ENCODE measurements around the gene UNC5A. TPM values are rescaled to one million over a fixed set of nuclear protein-coding genes. Genes with fewer than 3 reads are reported as not detected.

Gene UNC5A
- total and polyA plus RNA-seq, 2 of the 8 experiments (the other 6 are each of a cell fraction or from before 2014, with no cell fraction given) = 4.0 to 7.6 TPM

GRCh38 chr5:176787676-176788075 is 22.7 kb upstream of the UNC5A start:
- Histone ChIP-seq H4K5ac (ENCODE audit: insufficient read length, low read depth, low read length) (no peak overlapping the region), H3K79me1 (ENCODE audit: low read depth, low read length) (no peaks in the 10 kb centered on the region), H3K4me2 (ENCODE audit: insufficient read depth in 1 of 2, low read depth in 2 of 2, low read length in 2 of 2) (no peak overlapping the region), H3K4ac (replicated peaks; ENCODE audit: insufficient read length, low read depth, low read length) (no peak overlapping the region), H3K4me3 (ENCODE audit: extremely low read depth in 1 of 4, insufficient read depth in 2 of 4, low read depth in 3 of 4, low read length in 4 of 4) (no peak overlapping the region), H4K20me1 (replicated peaks in 1 of 2; ENCODE audit: control insufficient read depth in 1 of 2, insufficient read depth in 2 of 2, low read length in 2 of 2) (no peaks in the 10 kb centered on the region), H2BK15ac (ENCODE audit: low read length) (0 out of 2 replicates have a peak overlapping the region, but pooled peaks have one; percentile 6), H3K56ac (replicated peaks; ENCODE audit: insufficient read length, low read depth, low read length) (no peak overlapping the region), H3K9me3 (ENCODE audit: insufficient read depth in 2 of 2, low read depth in 1 of 2, low read length in 1 of 2) (no peaks in the 10 kb centered on the region), H2BK120ac (replicated peaks; ENCODE audit: low read depth, low read length) (no peak overlapping the region), H3K23ac (ENCODE audit: insufficient read length) (no peak overlapping the region), H2BK12ac (ENCODE audit: low read depth, low read length) (no peak overlapping the region), H3K9ac (replicated peaks in 1 of 4; ENCODE audit: extremely low read depth in 1 of 4, low read depth in 3 of 4, low read length in 3 of 4) (no peak overlapping the region), H3K27me3 (replicated peaks in 1 of 4; ENCODE audit: control insufficient read depth in 3 of 4, extremely low read depth in 1 of 4, insufficient read depth in 3 of 4, low read length in 3 of 4) (peaks cover 0 to 2% (median 0%) of the 10 kb centered on the region in 4 experiments; a peak in 2 of 7 replicates), H3K18ac (ENCODE audit: extremely low read depth, low read length) (no peak overlapping the region), H3K14ac (ENCODE audit: insufficient read length) (no peak overlapping the region), H2AK5ac (ENCODE audit: low read depth, low read length) (no peak overlapping the region), H2AFZ (ENCODE audit: low read length) (no peak overlapping the region), H3K23me2 (ENCODE audit: low read depth, low read length) (no peaks in the 10 kb centered on the region), H3K36me3 (ENCODE audit: control insufficient read depth in 2 of 4, insufficient read depth in 4 of 4, low read length in 3 of 4) (no peaks in the 10 kb centered on the region), H3K4me1 (replicated peaks in 1 of 4; ENCODE audit: control insufficient read depth in 3 of 4, insufficient read depth in 4 of 4, low read length in 3 of 4) (peaks cover 0 to 27% (median 19%) of the 10 kb centered on the region in 4 experiments; a peak in 6 of 7 replicates), H4K91ac (replicated peaks; ENCODE audit: insufficient read length, low read length) (no peak overlapping the region), H4K8ac (ENCODE audit: extremely low read depth, insufficient read depth, low read length) (no peak overlapping the region), H2BK20ac (ENCODE audit: low read length) (no peak overlapping the region), H2BK5ac (ENCODE audit: low read depth, low read length) (no peak overlapping the region), H3K79me2 (ENCODE audit: control insufficient read depth in 1 of 2, insufficient read depth in 2 of 2, low read length in 2 of 2) (no peaks in the 10 kb centered on the region), H3K27ac (ENCODE audit: low read depth, low read length) (no peak overlapping the region)
- FAIRE-seq (no peak), DNase-seq (ENCODE audit: low read depth in 1 of 2, low spot score in 2 of 2) (no peak)
- WGBS, 2 experiments (ENCODE audit: extremely low coverage in 1 of 2, insufficient coverage in 1 of 2, insufficient read length in 1 of 2, insufficient replicate concordance in 2 of 2, low coverage in 1 of 2, low lambda C conversion rate in 2 of 2, missing lambda C conversion rate in 1 of 2) = 74% methylated on average over 3 of the region's 3 CpGs; no CpG with 5 or more reads in 1 of the 2 experiments
- CTCF ChIA-PET (ENCODE audit: partially characterized antibody) = interaction anchor here (0.7 to 4.1 kb wide), 8 partner anchors 11 to 127 kb away, joined by 3 to 17 read pairs (median 4); no protein-coding TSS in a partner anchor
- POLR2A ChIA-PET (ENCODE audit: partially characterized antibody) = interaction anchor here (0.5 kb wide), 1 partner anchor 12 kb away, joined by 3 read pairs; no protein-coding TSS in a partner anchor
- TF ChIP-seq RAD21 (IDR thresholded peaks at IDR 0.05 in 1 of 2, conservative IDR thresholded peaks at IDR 0.05 in 1 of 2; ENCODE audit: low read depth in 2 of 2, low read length in 2 of 2) = no peak
- TF ChIP-seq TAF7 (optimal IDR thresholded peaks at IDR 0.05; ENCODE audit: borderline replicate concordance, low read depth, low read length) = no peak
- TF ChIP-seq CHD1 (IDR thresholded peaks at IDR 0.05; ENCODE audit: low read depth, low read length) = no peak
- TF ChIP-seq SP1 (IDR thresholded peaks at IDR 0.05; ENCODE audit: low read depth, low read length) = peak; percentile 82; the same call in 1 of the 2 replicates
- no peak for TF ChIP-seq KDM1A (IDR thresholded peaks at IDR 0.05; ENCODE audit: borderline replicate concordance, low read length)
- TF ChIP-seq SP2 (IDR thresholded peaks at IDR 0.05; ENCODE audit: low read length) = peak; percentile 35; the same call in 1 of the 2 replicates
- no peak for TF ChIP-seq KDM4A (IDR thresholded peaks at IDR 0.05; ENCODE audit: low read depth, low read length, severe bottlenecking)
- TF ChIP-seq E2F6 (IDR thresholded peaks at IDR 0.05) = no peak
- TF ChIP-seq EGR1 (IDR thresholded peaks at IDR 0.05; ENCODE audit: borderline replicate concordance, low read depth, low read length) = no peak
- TF ChIP-seq HDAC6 (IDR thresholded peaks at IDR 0.05; ENCODE audit: low read depth, low read length) = no peak
- no peak for TF ChIP-seq EP300 (IDR thresholded peaks at IDR 0.05; ENCODE audit: borderline replicate concordance in 1 of 2, low read depth in 2 of 2, low read length in 2 of 2)
- no peak for TF ChIP-seq RBBP5 (IDR thresholded peaks at IDR 0.05; ENCODE audit: borderline replicate concordance, low read depth, low read length)
- TF ChIP-seq POLR2AphosphoS5 (IDR thresholded peaks at IDR 0.05; ENCODE audit: low read depth, low read length) = no peak

Data from H1 (cell line).